ENCODE measurements around the gene CDH4.

Gene CDH4

GRCh38 chr20:61414455-61414991 is 162.5 kb downstream of the CDH4 start:
- Histone ChIP-seq H3K27me3 (ENCODE audit: low read length) (no peaks in the 10 kb centered on the region), H3F3A (ENCODE audit: insufficient read depth) (no peaks in the 10 kb centered on the region), H3K36me3 (ENCODE audit: low read length) (no peaks in the 10 kb centered on the region), H3K4me3 (ENCODE audit: insufficient read depth, low read length, poor library complexity, severe bottlenecking) (no peak overlapping the region), H2AFZ (ENCODE audit: low read depth, low read length, severe bottlenecking) (no peak overlapping the region), H4K20me1 (ENCODE audit: low read depth, low read length) (no peaks in the 10 kb centered on the region), H3K4me2 (ENCODE audit: low read depth, low read length, poor library complexity, severe bottlenecking) (no peak overlapping the region), H3K9me2 (replicated peaks; ENCODE audit: insufficient read depth, low read length) (no peaks in the 10 kb centered on the region), H3K27ac (ENCODE audit: low read depth, low read length) (no peak overlapping the region), H3K9ac (ENCODE audit: low read length) (no peak overlapping the region), H3K79me2 (ENCODE audit: insufficient read depth, low read length) (no peaks in the 10 kb centered on the region), H3K9me3 (ENCODE audit: insufficient read depth, low read length) (no peaks in the 10 kb centered on the region)
- TF ChIP-seq CTCF (IDR thresholded peaks at IDR 0.05; ENCODE audit: insufficient read depth, low read length, poor library complexity, severe bottlenecking) (no peak), EZH2phosphoT487 (conservative IDR thresholded peaks at IDR 0.05; ENCODE audit: low read length) (no peak)

- Histone ChIP-seq H2AFZ (ENCODE audit: low read depth, low read length, severe bottlenecking) (no peak overlapping the region), H3K9me3 (ENCODE audit: insufficient read depth, low read length) (no peaks in the 10 kb centered on the region), H3K27ac (ENCODE audit: low read depth, low read length) (no peak overlapping the region), H3F3A (ENCODE audit: insufficient read depth) (no peaks in the 10 kb centered on the region), H3K4me2 (ENCODE audit: low read depth, low read length, poor library complexity, severe bottlenecking) (no peak overlapping the region), H3K27me3 (ENCODE audit: low read length) (no peaks in the 10 kb centered on the region), H3K79me2 (ENCODE audit: insufficient read depth, low read length) (no peaks in the 10 kb centered on the region), H3K36me3 (ENCODE audit: low read length) (no peaks in the 10 kb centered on the region), H4K20me1 (ENCODE audit: low read depth, low read length) (no peaks in the 10 kb centered on the region), H3K9me2 (replicated peaks; ENCODE audit: insufficient read depth, low read length) (no peaks in the 10 kb centered on the region), H3K9ac (ENCODE audit: low read length) (no peak overlapping the region), H3K4me3 (ENCODE audit: insufficient read depth, low read length, poor library complexity, severe bottlenecking) (no peak overlapping the region)
- TF ChIP-seq CTCF (IDR thresholded peaks at IDR 0.05; ENCODE audit: insufficient read depth, low read length, poor library complexity, severe bottlenecking) (no peak), EZH2phosphoT487 (conservative IDR thresholded peaks at IDR 0.05; ENCODE audit: low read length) (no peak)
These were observed 164.5 kb downstream of the CDH4 start for GRCh38 chr20:61416546-61416945.

- Histone ChIP-seq H3F3A (ENCODE audit: insufficient read depth) (no peaks in the 10 kb centered on the region), H3K36me3 (ENCODE audit: low read length) (no peaks in the 10 kb centered on the region), H3K79me2 (ENCODE audit: insufficient read depth, low read length) (no peaks in the 10 kb centered on the region), H3K9ac (ENCODE audit: low read length) (no peak overlapping the region), H3K9me2 (replicated peaks; ENCODE audit: insufficient read depth, low read length) (no peaks in the 10 kb centered on the region), H3K27ac (ENCODE audit: low read depth, low read length) (no peak overlapping the region), H2AFZ (ENCODE audit: low read depth, low read length, severe bottlenecking) (no peak overlapping the region), H3K9me3 (ENCODE audit: insufficient read depth, low read length) (no peaks in the 10 kb centered on the region), H3K4me3 (ENCODE audit: insufficient read depth, low read length, poor library complexity, severe bottlenecking) (no peak overlapping the region), H4K20me1 (ENCODE audit: low read depth, low read length) (no peaks in the 10 kb centered on the region), H3K27me3 (ENCODE audit: low read length) (no peaks in the 10 kb centered on the region), H3K4me2 (ENCODE audit: low read depth, low read length, poor library complexity, severe bottlenecking) (no peak overlapping the region)
- TF ChIP-seq EZH2phosphoT487 (conservative IDR thresholded peaks at IDR 0.05; ENCODE audit: low read length), result no peak
- TF ChIP-seq CTCF (IDR thresholded peaks at IDR 0.05; ENCODE audit: insufficient read depth, low read length, poor library complexity, severe bottlenecking), result no peak
These were observed 165.3 kb downstream of the CDH4 start for GRCh38 chr20:61417221-61417941.
